Heart left ventricle (tissue), 13 donors: ENCODE measurements around the gene FTO.

ENCODE experiments used
- POLR2A ChIP-seq, 2 donors: fragments of 450-650 bp; IDR thresholded peaks; one replicate each; pipeline ENCODE4 v1.6.1; 2017; ENCODE audit warnings: antibody characterized with exemption in 2 of 2, mild to moderate bottlenecking in 2 of 2, moderate library complexity in 2 of 2
- TF ChIP-seq, protein P1 (sequence below), 12 donors: fragments of 200-600 bp; sonication (generic) in 4 of 12; IDR thresholded peaks; one replicate each; pipeline versions ENCODE4 v1.5.0 to v1.8.0; 2018 to 2022; ENCODE audit warnings: antibody characterized with exemption in 12 of 12, mild to moderate bottlenecking in 5 of 12
- donor health status: ischemic (EF 13 %, LVEDD 7.1; RV severe dilation, severe dysfunction).
- donor health status: DM: no; HTN: yes; CAD: no.
- donor health status: DM: no; HTN: no; CAD: no.
- donor health status: ischemic (EF 25% LVEDD 6.9; RV normal size, moderate dysfunction).
- donor health status: ischemic (EF 25% LVEDD 5.7; RV mildly dilated, moderate dysfunction).
- donor health status: ischemic (EF 35%, LVEDD 5.7; RV mildly dilated, moderate dysfunction).
- donor health status: nonischemic (EF 11% LVEDD 7.7; RV severe dilation, severe dysfunction).
- donor health status: DM: yes; HTN: yes; CAD: no.
- donor health status: PGD.
- donor health status: ischemic (EF 29% LVEDD 5.4; RV normal size, mild dysfunction).
- donor health status: nonischemic (EF 23%, LVEDD 6.1; RV moderate dilation, normal function).

DNA sequence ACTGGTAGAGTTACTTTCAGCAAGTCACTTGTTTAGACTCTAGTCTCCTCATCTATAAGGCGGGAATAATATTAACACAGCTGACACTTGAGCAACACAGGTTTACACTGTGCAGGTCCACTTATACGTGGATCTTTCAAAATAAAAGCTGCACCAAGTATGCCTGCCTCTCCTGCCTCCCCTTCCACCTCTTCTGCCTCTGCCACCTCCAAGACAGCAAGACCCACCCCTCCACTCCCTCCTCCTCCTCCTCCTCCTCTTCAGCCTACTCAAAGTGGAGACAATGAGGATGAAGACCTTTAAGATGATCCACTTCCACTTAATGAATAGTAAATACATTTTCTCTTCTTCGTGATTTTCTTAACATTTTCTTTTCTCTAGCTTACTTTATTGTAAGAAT is 285.6 kb downstream of the FTO start:
- no peak for TF ChIP-seq POLR2A (IDR thresholded peaks at IDR 0.05)
- TF ChIP-seq, protein P1, sequence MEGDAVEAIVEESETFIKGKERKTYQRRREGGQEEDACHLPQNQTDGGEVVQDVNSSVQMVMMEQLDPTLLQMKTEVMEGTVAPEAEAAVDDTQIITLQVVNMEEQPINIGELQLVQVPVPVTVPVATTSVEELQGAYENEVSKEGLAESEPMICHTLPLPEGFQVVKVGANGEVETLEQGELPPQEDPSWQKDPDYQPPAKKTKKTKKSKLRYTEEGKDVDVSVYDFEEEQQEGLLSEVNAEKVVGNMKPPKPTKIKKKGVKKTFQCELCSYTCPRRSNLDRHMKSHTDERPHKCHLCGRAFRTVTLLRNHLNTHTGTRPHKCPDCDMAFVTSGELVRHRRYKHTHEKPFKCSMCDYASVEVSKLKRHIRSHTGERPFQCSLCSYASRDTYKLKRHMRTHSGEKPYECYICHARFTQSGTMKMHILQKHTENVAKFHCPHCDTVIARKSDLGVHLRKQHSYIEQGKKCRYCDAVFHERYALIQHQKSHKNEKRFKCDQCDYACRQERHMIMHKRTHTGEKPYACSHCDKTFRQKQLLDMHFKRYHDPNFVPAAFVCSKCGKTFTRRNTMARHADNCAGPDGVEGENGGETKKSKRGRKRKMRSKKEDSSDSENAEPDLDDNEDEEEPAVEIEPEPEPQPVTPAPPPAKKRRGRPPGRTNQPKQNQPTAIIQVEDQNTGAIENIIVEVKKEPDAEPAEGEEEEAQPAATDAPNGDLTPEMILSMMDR (IDR thresholded peaks at IDR 0.05): no peak
